Measurements from ENCODE around the gene C1QTNF9B. TPM values are rescaled to one million over a fixed set of nuclear protein-coding genes. Genes with fewer than 3 reads are reported as not detected.
"Not testable (repeated sequence)": the region's sequence is repeated elsewhere in the genome, so short reads cannot be mapped to it uniquely, and the experiment has no call there.

C1QTNF9B gene
- not detected for polyA plus RNA-seq (2012; ENCODE audit: insufficient read length, low read depth)

- not testable (repeated sequence) for TF ChIP-seq POLR2AphosphoS5 (IDR thresholded peaks at IDR 0.05; ENCODE audit: low read depth, low read length); SIN3A (IDR thresholded peaks at IDR 0.05; ENCODE audit: borderline replicate concordance, insufficient read depth, low read length); FOXP2 (optimal IDR thresholded peaks at IDR 0.05; ENCODE audit: borderline replicate concordance, extremely low read depth, extremely low read length, insufficient read depth)
Observed at GRCh38 chr13:23897452-23897919, at the start of gene C1QTNF9B. TSS of gene C1QTNF9B (minus strand) at chr13:23897502.

- TF ChIP-seq FOXP2 (optimal IDR thresholded peaks at IDR 0.05; ENCODE audit: borderline replicate concordance, extremely low read depth, extremely low read length, insufficient read depth), result no peak
- no peak for TF ChIP-seq TAF1 (IDR thresholded peaks at IDR 0.05; ENCODE audit: borderline replicate concordance, insufficient read depth, low read length)
- no peak for TF ChIP-seq POLR2AphosphoS5 (IDR thresholded peaks at IDR 0.05; ENCODE audit: low read depth, low read length)
- TF ChIP-seq REST (IDR thresholded peaks at IDR 0.05; ENCODE audit: insufficient read depth in 1 of 2, low read depth in 2 of 2, low read length in 2 of 2), result no peak
- TF ChIP-seq SIN3A (IDR thresholded peaks at IDR 0.05; ENCODE audit: borderline replicate concordance, insufficient read depth, low read length), result no peak
Observed at GRCh38 chr13:23946900-23947299, 49.6 kb upstream of the C1QTNF9B start.

- TF ChIP-seq POLR2AphosphoS5 (IDR thresholded peaks at IDR 0.05; ENCODE audit: low read depth, low read length), result no peak
- TF ChIP-seq FOXP2 (optimal IDR thresholded peaks at IDR 0.05; ENCODE audit: borderline replicate concordance, extremely low read depth, extremely low read length, insufficient read depth), result no peak
- no peak for TF ChIP-seq SIN3A (IDR thresholded peaks at IDR 0.05; ENCODE audit: borderline replicate concordance, insufficient read depth, low read length)
- TF ChIP-seq REST (IDR thresholded peaks at IDR 0.05; ENCODE audit: insufficient read depth in 1 of 2, low read depth in 2 of 2, low read length in 2 of 2), result no peak
- TF ChIP-seq TAF1 (IDR thresholded peaks at IDR 0.05; ENCODE audit: borderline replicate concordance, insufficient read depth, low read length), result no peak
Observed at GRCh38 chr13:23946067-23946466, 48.8 kb upstream of the C1QTNF9B start.

GRCh38 chr13:23945612-23946011 is 48.3 kb upstream of the C1QTNF9B start:
- no peak for TF ChIP-seq POLR2AphosphoS5 (IDR thresholded peaks at IDR 0.05; ENCODE audit: low read depth, low read length)
- no peak for TF ChIP-seq SIN3A (IDR thresholded peaks at IDR 0.05; ENCODE audit: borderline replicate concordance, insufficient read depth, low read length)
- no peak for TF ChIP-seq REST (IDR thresholded peaks at IDR 0.05; ENCODE audit: insufficient read depth in 1 of 2, low read depth in 2 of 2, low read length in 2 of 2)
- TF ChIP-seq FOXP2 (optimal IDR thresholded peaks at IDR 0.05; ENCODE audit: borderline replicate concordance, extremely low read depth, extremely low read length, insufficient read depth), result no peak
- TF ChIP-seq TAF1 (IDR thresholded peaks at IDR 0.05; ENCODE audit: borderline replicate concordance, insufficient read depth, low read length), result no peak

- no peak for TF ChIP-seq POLR2AphosphoS5 (IDR thresholded peaks at IDR 0.05; ENCODE audit: low read depth, low read length)
- TF ChIP-seq FOXP2 (optimal IDR thresholded peaks at IDR 0.05; ENCODE audit: borderline replicate concordance, extremely low read depth, extremely low read length, insufficient read depth), result no peak
- TF ChIP-seq SIN3A (IDR thresholded peaks at IDR 0.05; ENCODE audit: borderline replicate concordance, insufficient read depth, low read length), result no peak
- TF ChIP-seq TAF1 (IDR thresholded peaks at IDR 0.05; ENCODE audit: borderline replicate concordance, insufficient read depth, low read length), result no peak
- no peak for TF ChIP-seq REST (IDR thresholded peaks at IDR 0.05; ENCODE audit: insufficient read depth in 1 of 2, low read depth in 2 of 2, low read length in 2 of 2)
Observed at GRCh38 chr13:23941211-23941610, 43.9 kb upstream of the C1QTNF9B start.

Data from PFSK-1 (cell line).